ENCODE data around the gene IPO4. TPM values are rescaled to one million over a fixed set of nuclear protein-coding genes. Genes with fewer than 3 reads are reported as not detected.

The IPO4 gene
- total and polyA plus RNA-seq, 9 of the 15 experiments (the other 6 are each of a cell fraction or from before 2014, with no cell fraction given) = 7.3 to 122 (median 31.8) TPM

GRCh38 chr14:24215495-24216344, 27.1 kb upstream of the IPO4 start, which contains the start of gene MDP1 (continued):
- TF ChIP-seq E2F3 (CRISPR knock-in tag; IDR thresholded peaks at IDR 0.05) (no peak), ZBTB8A (IDR thresholded peaks at IDR 0.05; ENCODE audit: partially characterized antibody) (no peak), ZNF77 (CRISPR knock-in tag; IDR thresholded peaks at IDR 0.05) (no peak), ZFP1 (CRISPR knock-in tag; IDR thresholded peaks at IDR 0.05) (no peak), RBFOX2 (IDR thresholded peaks at IDR 0.05; ENCODE audit: low read depth, low read length) (peak; percentile 85), MLX (CRISPR knock-in tag; conservative IDR thresholded peaks at IDR 0.05) (no peak), CCAR2 (IDR thresholded peaks at IDR 0.05; ENCODE audit: low read depth, low read length) (no peak), TEAD1 (CRISPR knock-in tag; IDR thresholded peaks at IDR 0.05) (peak; percentile 9 to 76; a peak in 2 of 4 replicates), PTTG1 (tag; IDR thresholded peaks at IDR 0.05; ENCODE audit: low read depth) (no peak), EP400 (IDR thresholded peaks at IDR 0.05) (peak; percentile 78), NR4A1 (CRISPR knock-in tag; IDR thresholded peaks at IDR 0.05) (no peak), NR4A1 (tag; IDR thresholded peaks at IDR 0.05) (no peak), SRSF1 (IDR thresholded peaks at IDR 0.05; ENCODE audit: low read depth, low read length) (no peak), ZNF277 (CRISPR knock-in tag; IDR thresholded peaks at IDR 0.05; ENCODE audit: borderline replicate concordance) (no peak), ZNF41 (CRISPR knock-in tag; conservative IDR thresholded peaks at IDR 0.05) (no peak), GABPB2 (CRISPR knock-in tag; conservative IDR thresholded peaks at IDR 0.05) (no peak), HDGF (IDR thresholded peaks at IDR 0.05) (no peak)
- TF ChIP-seq, protein P1, sequence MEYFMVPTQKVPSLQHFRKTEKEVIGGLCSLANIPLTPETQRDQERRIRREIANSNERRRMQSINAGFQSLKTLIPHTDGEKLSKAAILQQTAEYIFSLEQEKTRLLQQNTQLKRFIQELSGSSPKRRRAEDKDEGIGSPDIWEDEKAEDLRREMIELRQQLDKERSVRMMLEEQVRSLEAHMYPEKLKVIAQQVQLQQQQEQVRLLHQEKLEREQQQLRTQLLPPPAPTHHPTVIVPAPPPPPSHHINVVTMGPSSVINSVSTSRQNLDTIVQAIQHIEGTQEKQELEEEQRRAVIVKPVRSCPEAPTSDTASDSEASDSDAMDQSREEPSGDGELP (CRISPR knock-in tag; IDR thresholded peaks at IDR 0.05; ENCODE audit: borderline replicate concordance) = peak; percentile 85
- TF ChIP-seq, protein P2, sequence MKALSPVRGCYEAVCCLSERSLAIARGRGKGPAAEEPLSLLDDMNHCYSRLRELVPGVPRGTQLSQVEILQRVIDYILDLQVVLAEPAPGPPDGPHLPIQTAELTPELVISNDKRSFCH (CRISPR knock-in tag; IDR thresholded peaks at IDR 0.05) = no peak
- TF ChIP-seq, protein P2 (tag; IDR thresholded peaks at IDR 0.05) = no peak
- TF ChIP-seq, protein P3, sequence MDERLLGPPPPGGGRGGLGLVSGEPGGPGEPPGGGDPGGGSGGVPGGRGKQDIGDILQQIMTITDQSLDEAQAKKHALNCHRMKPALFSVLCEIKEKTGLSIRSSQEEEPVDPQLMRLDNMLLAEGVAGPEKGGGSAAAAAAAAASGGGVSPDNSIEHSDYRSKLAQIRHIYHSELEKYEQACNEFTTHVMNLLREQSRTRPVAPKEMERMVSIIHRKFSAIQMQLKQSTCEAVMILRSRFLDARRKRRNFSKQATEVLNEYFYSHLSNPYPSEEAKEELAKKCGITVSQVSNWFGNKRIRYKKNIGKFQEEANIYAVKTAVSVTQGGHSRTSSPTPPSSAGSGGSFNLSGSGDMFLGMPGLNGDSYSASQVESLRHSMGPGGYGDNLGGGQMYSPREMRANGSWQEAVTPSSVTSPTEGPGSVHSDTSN (CRISPR knock-in tag; IDR thresholded peaks at IDR 0.05; ENCODE audit: low read depth) = no peak
- TF ChIP-seq, protein P3 (tag; conservative IDR thresholded peaks at IDR 0.05; ENCODE audit: low read depth) = no peak
